OCI-LY1 (cell line): Measurements from ENCODE around the gene RAB39A.
"Not testable (repeated sequence)": the region's sequence is repeated elsewhere in the genome, so short reads cannot be mapped to it uniquely, and the experiment has no call there.

Experiments used
- H2AFZ ChIP-seq: fragments of 200-600 bp; sonication (generic), shearing (Covaris generic); 2 replicates; pipeline ENCODE4 v1.6.0; 2014; ENCODE audit warnings: antibody characterized with exemption, mild to moderate bottlenecking, low read length
- H3F3A ChIP-seq: fragments of 200-600 bp; sonication (generic), shearing (Covaris generic); 2 replicates; pipeline ENCODE4 v1.6.0; 2014; ENCODE audit warnings: mild to moderate bottlenecking, antibody characterized with exemption, low read length, moderate library complexity; ENCODE audit not compliant: insufficient read depth
- H3K27ac ChIP-seq: fragments of 200-600 bp; sonication (generic); 2 replicates; pipeline ENCODE4 v1.5.1; 2014; ENCODE audit warnings: low read length, mixed run types, mild to moderate bottlenecking, low read depth; ENCODE audit not compliant: poor library complexity, severe bottlenecking
- H3K27me3 ChIP-seq: fragments of 200-600 bp; sonication (generic); 2 replicates; pipeline ENCODE4 v1.6.0; 2014; ENCODE audit warnings: antibody characterized with exemption, mild to moderate bottlenecking, low read length, moderate library complexity; ENCODE audit not compliant: insufficient read depth
- H3K36me3 ChIP-seq: fragments of 200-600 bp; sonication (generic); 2 replicates; pipeline ENCODE4 v1.6.1; 2014; ENCODE audit warnings: mild to moderate bottlenecking, antibody characterized with exemption, low read length, moderate library complexity, mixed read lengths; ENCODE audit not compliant: insufficient read depth
- H3K4me1 ChIP-seq: fragments of 200-600 bp; sonication (generic); 2 replicates; pipeline ENCODE4 v1.5.1; 2014; ENCODE audit warnings: mild to moderate bottlenecking, low read length, moderate library complexity; ENCODE audit not compliant: insufficient read depth, severe bottlenecking
- H3K4me2 ChIP-seq: fragments of 200-600 bp; sonication (generic), shearing (Covaris generic); 2 replicates; pipeline ENCODE4 v1.6.1; 2014; ENCODE audit warnings: low read length
- H3K4me3 ChIP-seq: fragments of 200-600 bp; sonication (generic); 2 replicates; pipeline ENCODE4 v1.5.1; 2014; ENCODE audit warnings: low read length, low read depth, mild to moderate bottlenecking, mixed read lengths; ENCODE audit not compliant: poor library complexity, severe bottlenecking
- H3K79me2 ChIP-seq: fragments of 200-600 bp; shearing (Covaris generic); 2 replicates; pipeline ENCODE4 v1.6.1; 2016; ENCODE audit warnings: mixed run types, low read length, mixed read lengths; ENCODE audit not compliant: insufficient read depth
- H3K9ac ChIP-seq: fragments of 200-600 bp; sonication (generic), shearing (Covaris generic); 2 replicates; pipeline ENCODE4 v1.6.1; 2014; ENCODE audit warnings: mild to moderate bottlenecking, low read length, mixed read lengths
- H3K9me2 ChIP-seq: fragments of 200-600 bp; sonication (generic), shearing (Covaris generic); 2 replicates; pipeline ENCODE4 v1.6.1; 2014; ENCODE audit warnings: low read depth, mild to moderate bottlenecking, low read length, mixed read lengths
- H3K9me3 ChIP-seq: fragments of 200-600 bp; shearing (Covaris generic); 2 replicates; pipeline ENCODE4 v1.6.1; 2014; ENCODE audit warnings: low read length, mixed read lengths
- H4K20me1 ChIP-seq: fragments of 200-600 bp; sonication (generic), shearing (Covaris generic); 2 replicates; pipeline ENCODE4 v1.6.0; 2016; ENCODE audit warnings: mild to moderate bottlenecking, low read length; ENCODE audit not compliant: insufficient read depth
- EZH2 ChIP-seq: fragments of 200-600 bp; sonication (generic), shearing (Covaris generic); IDR thresholded peaks from 2 replicates; pipeline ENCODE4 v1.8.0; 2017; ENCODE audit warnings: borderline replicate concordance, mixed run types, mild to moderate bottlenecking, antibody characterized with exemption, low read length, moderate library complexity, mixed read lengths
- TF ChIP-seq, protein P1 (sequence below): fragments of 200-600 bp; sonication (generic), shearing (Covaris generic); IDR thresholded peaks from 2 replicates; pipeline ENCODE4 v1.5.1; 2017; ENCODE audit warnings: mild to moderate bottlenecking, antibody characterized with exemption, low read length, moderate library complexity, mixed read lengths

The RAB39A gene, protein sequence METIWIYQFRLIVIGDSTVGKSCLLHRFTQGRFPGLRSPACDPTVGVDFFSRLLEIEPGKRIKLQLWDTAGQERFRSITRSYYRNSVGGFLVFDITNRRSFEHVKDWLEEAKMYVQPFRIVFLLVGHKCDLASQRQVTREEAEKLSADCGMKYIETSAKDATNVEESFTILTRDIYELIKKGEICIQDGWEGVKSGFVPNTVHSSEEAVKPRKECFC

DNA sequence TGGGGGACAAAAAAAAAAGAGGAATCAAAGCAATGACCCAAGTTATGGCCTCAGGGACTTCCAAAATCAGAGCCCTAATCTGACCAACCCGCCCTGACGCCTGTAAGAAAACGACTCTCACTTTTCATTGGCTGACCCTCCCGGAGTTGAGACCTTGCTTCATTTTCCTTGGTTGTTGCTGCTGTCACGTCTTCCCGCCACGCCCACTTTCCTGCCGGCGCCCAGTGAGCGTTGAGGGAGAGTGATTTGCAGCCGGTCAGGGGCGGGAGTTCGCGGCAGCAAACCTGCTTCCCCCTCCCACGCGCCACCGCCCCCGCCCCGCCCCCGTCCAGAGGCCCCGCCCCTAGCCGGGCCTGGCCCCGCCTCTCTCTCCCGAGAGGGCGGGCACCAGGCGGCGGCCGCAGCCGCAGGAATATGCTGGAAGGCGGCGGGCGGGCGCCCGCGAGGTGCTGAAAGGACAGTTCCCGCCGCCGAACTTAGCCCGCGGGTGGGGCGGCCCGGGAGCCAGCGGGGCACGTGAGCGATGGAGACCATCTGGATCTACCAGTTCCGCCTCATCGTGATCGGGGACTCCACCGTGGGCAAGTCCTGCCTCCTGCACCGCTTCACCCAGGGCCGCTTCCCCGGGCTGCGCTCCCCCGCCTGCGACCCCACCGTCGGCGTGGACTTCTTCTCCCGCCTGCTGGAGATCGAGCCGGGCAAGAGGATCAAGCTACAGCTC is at the start of gene RAB39A:
RAB39A (plus strand) TSS at position 403 of the 721 bp plus-strand sequence; CDS start at position 524, 121 bp downstream.
- Histone ChIP-seq H3K79me2 (no peaks in the 10 kb centered on the region), H3K9ac (peak within 1 kb of the TSS; percentile 50; the same call in 1 of the 2 replicates), H3K9me3 (no peaks in the 10 kb centered on the region), H3K27me3 (no peaks in the 10 kb centered on the region; the same call in 1 of the 2 replicates), H3K36me3 (no peaks in the 10 kb centered on the region), H3K4me2 (peak within 1 kb of the TSS; percentile 67), H3F3A (no peaks in the 10 kb centered on the region), H4K20me1 (no peaks in the 10 kb centered on the region), H3K27ac (no peak within 1 kb of the TSS), H3K9me2 (no peaks in the 10 kb centered on the region), H3K4me3 (peak within 1 kb of the TSS; percentile 69), H2AFZ (0 out of 2 replicates have a peak within 1 kb of the TSS, but pooled peaks have one; percentile 56), H3K4me1 (peaks cover 20% of the 10 kb centered on the region)
- TF ChIP-seq, protein P1, sequence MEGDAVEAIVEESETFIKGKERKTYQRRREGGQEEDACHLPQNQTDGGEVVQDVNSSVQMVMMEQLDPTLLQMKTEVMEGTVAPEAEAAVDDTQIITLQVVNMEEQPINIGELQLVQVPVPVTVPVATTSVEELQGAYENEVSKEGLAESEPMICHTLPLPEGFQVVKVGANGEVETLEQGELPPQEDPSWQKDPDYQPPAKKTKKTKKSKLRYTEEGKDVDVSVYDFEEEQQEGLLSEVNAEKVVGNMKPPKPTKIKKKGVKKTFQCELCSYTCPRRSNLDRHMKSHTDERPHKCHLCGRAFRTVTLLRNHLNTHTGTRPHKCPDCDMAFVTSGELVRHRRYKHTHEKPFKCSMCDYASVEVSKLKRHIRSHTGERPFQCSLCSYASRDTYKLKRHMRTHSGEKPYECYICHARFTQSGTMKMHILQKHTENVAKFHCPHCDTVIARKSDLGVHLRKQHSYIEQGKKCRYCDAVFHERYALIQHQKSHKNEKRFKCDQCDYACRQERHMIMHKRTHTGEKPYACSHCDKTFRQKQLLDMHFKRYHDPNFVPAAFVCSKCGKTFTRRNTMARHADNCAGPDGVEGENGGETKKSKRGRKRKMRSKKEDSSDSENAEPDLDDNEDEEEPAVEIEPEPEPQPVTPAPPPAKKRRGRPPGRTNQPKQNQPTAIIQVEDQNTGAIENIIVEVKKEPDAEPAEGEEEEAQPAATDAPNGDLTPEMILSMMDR: no peak
- TF ChIP-seq EZH2: no peak

DNA sequence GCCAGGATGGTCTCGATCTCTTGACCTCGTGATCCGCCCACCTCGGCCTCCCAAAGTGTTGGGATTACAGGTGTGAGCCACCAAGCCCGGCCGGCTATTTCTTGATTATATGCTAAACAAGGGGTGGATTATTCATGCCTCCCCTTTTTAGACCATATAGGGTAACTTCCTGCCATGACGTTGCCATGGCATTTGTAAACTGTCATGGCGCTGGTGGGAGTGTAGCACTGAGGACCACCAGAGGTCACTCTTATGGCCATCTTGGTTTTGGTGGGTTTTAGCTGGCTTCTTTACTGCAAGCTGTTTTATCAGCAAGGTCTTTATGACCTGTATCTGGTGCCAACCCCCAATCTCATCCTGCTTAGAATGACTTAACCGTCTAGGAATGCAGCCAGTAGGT is 46.8 kb upstream of the RAB39A start:
- H3F3A ChIP-seq, H3K9me2 ChIP-seq, H3K27me3 ChIP-seq, H3K4me3 ChIP-seq, H3K4me2 ChIP-seq, H2AFZ ChIP-seq, H3K9ac ChIP-seq, H3K4me1 ChIP-seq, H3K36me3 ChIP-seq, H4K20me1 ChIP-seq, H3K79me2 ChIP-seq, H3K9me3 ChIP-seq, H3K27ac ChIP-seq: not testable (repeated sequence)

DNA sequence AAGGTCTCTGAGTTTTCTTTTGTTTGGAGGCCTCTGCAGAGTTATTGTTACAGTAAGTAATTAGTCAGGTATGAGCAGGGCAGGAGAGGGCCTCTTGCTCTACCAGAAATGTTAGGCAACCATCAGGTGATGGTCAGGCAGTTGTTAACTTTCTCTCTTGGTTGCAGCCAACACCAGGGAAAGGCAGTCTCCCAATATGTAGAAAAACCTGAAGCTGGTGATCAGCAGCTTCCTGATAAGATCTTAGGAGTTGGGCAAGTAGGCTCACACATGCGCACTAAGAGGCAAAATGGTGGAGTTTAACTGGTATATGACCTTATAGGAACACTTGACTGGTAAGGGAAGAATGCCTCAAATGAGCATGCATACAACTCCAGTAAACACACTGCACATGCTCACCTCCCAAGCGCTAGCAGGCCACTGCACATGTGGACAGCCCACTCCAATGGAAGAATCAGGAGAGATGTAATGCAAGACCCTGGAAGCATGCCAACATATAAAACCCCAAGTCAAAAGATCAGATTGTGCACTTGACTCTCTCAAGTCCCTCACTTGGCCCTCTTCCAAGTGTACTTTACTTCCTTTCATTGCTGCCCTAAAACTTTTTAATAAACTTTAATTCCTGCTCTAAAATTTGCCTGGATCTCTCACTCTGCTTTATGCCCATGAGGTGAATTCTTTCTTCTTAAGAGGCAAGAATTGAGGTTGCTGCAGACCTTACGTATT is 46.0 kb upstream of the RAB39A start:
- no peaks in the 10 kb centered on the region for H3K9me2 ChIP-seq
- no peak overlapping the region for H3K4me2 ChIP-seq
- H3K4me1 ChIP-seq: no peaks in the 10 kb centered on the region
- TF ChIP-seq, protein P1: no peak
- TF ChIP-seq EZH2: no peak
- no peaks in the 10 kb centered on the region for H3K36me3 ChIP-seq
- no peak overlapping the region for H2AFZ ChIP-seq
- H3K27me3 ChIP-seq: no peaks in the 10 kb centered on the region; the same call in 1 of the 2 replicates
- H4K20me1 ChIP-seq: no peaks in the 10 kb centered on the region
- H3K4me3 ChIP-seq: no peak overlapping the region
- no peaks in the 10 kb centered on the region for H3F3A ChIP-seq
- no peak overlapping the region for H3K27ac ChIP-seq
- H3K9ac ChIP-seq: no peak overlapping the region
- H3K9me3 ChIP-seq: no peaks in the 10 kb centered on the region
- H3K79me2 ChIP-seq: no peaks in the 10 kb centered on the region
